Cardiac muscle cell (in vitro differentiated cells and primary cell): ENCODE measurements around the gene ADAMTS10. TPM values are rescaled to one million over a fixed set of nuclear protein-coding genes. Genes with fewer than 3 reads are reported as not detected.
A peak's percentile ranks its signal among the peaks of the same experiment; 100 is the strongest.

Experiments used
- DNase-seq, 2 donors: peaks; one replicate each; pipeline versions ENCODE4 v3.0.0 to v3.0.0-alpha.2; 2010 to 2017; ENCODE audit warnings: low read depth in 1 of 2, low spot score in 1 of 2
- H3K27ac ChIP-seq: fragments of 200-600 bp; sonication (generic); 2 replicates; pipeline ENCODE4 v1.5.1; 2016
- H3K27me3 ChIP-seq: fragments of 200-600 bp; sonication (generic); 2 replicates; pipeline ENCODE4 v1.6.0; 2016; ENCODE audit warnings: control low read depth
- H3K36me3 ChIP-seq: fragments of 200-600 bp; sonication (generic); 2 replicates; pipeline ENCODE4 v1.5.1; 2016; ENCODE audit warnings: control low read depth
- H3K4me1 ChIP-seq: fragments of 200-600 bp; sonication (generic); 2 replicates; pipeline ENCODE4 v1.8.1; 2017; ENCODE audit warnings: low read depth, mild to moderate bottlenecking, mixed run types
- H3K4me3 ChIP-seq: fragments of 200-600 bp; sonication (generic); 2 replicates; pipeline ENCODE4 v1.5.1; 2016; ENCODE audit warnings: mild to moderate bottlenecking
- H3K9me3 ChIP-seq: fragments of 200-600 bp; sonication (generic); 2 replicates; pipeline ENCODE4 v1.5.1; 2017; ENCODE audit warnings: low read depth, mild to moderate bottlenecking, control low read depth
- CTCF ChIP-seq: IDR thresholded peaks from 2 replicates; pipeline ENCODE4 v1.5.1; 2012; ENCODE audit warnings: low read depth, mild to moderate bottlenecking, low read length
- polyA plus RNA-seq: library from polyadenylated mRNA; unstranded; fragments of >200 nt; fragmentation: Nextera tagmentation; extraction: Ambion mirVana; gene quantifications from 2 replicates; pipeline ENCODE4 v1.2.1, GENCODE V29; 2016
- total RNA-seq: library from RNA; depleted of rRNA; stranded (reverse); fragments of >200 nt; gene quantifications from 2 replicates; pipeline ENCODE4 v1.2.3, GENCODE V29; 2016

ADAMTS10 gene
- total and polyA plus RNA-seq, 2 experiments from 2014 or later = 27.7 to 93.9 TPM

DNA sequence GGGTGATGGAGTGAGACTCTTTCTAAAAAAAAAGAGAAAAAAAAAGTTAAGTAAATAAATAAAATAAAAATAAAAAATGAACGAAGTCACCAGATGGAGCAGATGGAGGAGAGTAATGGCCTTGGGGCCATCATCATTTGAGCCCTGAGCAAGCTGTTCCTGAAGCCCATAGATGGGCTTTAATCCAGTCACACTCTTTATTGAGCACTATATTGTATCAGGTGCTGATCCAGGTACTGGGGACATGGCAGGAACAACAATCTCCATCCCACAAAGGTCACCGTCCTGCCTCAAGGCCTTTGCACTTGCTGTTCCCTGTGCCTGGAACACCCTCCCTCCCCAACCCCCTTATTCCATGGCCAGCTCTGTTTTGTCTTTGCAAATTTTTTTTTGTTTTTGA is 3.9 kb upstream of the ADAMTS10 start:
- H3K4me3 ChIP-seq = no peak overlapping the region
- no peak for TF ChIP-seq CTCF
- H3K9me3 ChIP-seq = no peaks in the 10 kb centered on the region
- no peaks in the 10 kb centered on the region for H3K36me3 ChIP-seq
- no peak for DNase-seq
- H3K27me3 ChIP-seq = no peaks in the 10 kb centered on the region
- no peak overlapping the region for H3K27ac ChIP-seq
- H3K4me1 ChIP-seq = no peaks in the 10 kb centered on the region

DNA sequence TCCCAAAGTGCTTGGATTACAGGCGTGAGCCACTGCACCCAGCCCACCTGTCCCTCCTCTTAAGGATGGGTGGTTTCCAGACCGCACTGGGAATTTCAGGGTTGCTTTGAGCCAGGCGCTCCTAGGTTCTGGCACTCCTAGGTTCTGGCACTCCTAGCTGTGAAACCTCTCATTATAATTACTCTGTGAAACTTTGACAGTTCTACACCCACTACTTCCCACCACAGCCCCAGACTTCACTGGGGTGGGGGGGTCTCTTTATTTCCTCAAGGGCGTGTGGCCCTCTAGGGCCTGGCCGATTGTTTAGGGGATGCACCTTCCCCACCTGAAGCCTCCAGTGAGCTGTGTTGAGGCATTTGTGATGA is 2.3 kb upstream of the ADAMTS10 start:
- Histone ChIP-seq H3K27ac (no peak overlapping the region), H3K9me3 (no peaks in the 10 kb centered on the region), H3K36me3 (no peaks in the 10 kb centered on the region), H3K4me1 (no peaks in the 10 kb centered on the region), H3K4me3 (no peak overlapping the region), H3K27me3 (no peaks in the 10 kb centered on the region)
- no peak for TF ChIP-seq CTCF
- no peak for DNase-seq

DNA sequence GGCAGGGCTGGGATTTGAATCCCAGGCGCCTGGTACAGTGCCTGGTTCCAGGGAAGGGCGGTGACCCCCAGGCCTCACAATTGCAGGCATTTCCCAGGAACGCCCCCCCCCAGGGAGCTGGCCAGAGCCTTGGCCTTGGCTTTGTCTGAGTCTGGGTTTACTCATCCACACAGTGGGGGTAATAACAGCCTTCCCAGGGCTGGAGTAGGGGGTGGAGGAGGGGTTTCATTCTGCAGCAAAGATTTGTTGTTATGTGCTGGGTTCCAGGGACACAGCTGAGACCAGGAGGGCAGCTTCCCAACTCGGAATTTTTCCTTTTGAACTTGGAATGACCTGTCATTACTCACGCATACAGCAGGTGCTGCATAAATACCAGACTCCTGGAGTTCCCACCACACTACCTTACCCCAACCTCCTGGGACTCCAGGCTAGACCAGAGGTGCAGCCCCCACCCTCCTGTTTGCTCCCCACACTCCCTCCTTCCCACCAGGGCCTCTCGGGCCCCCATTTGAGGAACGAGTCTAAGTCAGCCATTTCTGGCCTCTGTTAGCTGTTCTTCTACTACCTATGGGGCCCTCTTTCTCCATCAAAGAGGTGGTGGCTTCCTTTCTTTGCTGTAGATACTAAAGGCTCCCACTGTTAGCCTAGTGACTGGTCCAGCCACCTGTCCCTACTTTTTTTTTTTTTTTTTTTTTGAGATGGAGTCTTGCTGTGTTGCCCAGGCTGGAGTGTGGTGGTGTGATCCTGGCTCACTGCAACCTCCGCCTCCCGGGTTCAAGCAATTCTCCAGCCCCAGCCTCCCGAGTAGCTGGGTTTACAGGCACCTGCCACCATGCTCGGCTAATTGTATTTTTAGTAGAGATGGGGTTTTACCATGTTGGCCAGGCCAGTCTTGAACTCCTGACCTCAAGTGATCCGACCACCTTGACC is 1.6 kb upstream of the ADAMTS10 start:
- no peaks in the 10 kb centered on the region for H3K9me3 ChIP-seq
- no peak for TF ChIP-seq CTCF
- peak in 1 of 2 donors; percentile 78 for DNase-seq
- no peak overlapping the region for H3K4me3 ChIP-seq
- no peaks in the 10 kb centered on the region for H3K27me3 ChIP-seq
- H3K36me3 ChIP-seq = no peaks in the 10 kb centered on the region
- no peaks in the 10 kb centered on the region for H3K4me1 ChIP-seq
- no peak overlapping the region for H3K27ac ChIP-seq

DNA sequence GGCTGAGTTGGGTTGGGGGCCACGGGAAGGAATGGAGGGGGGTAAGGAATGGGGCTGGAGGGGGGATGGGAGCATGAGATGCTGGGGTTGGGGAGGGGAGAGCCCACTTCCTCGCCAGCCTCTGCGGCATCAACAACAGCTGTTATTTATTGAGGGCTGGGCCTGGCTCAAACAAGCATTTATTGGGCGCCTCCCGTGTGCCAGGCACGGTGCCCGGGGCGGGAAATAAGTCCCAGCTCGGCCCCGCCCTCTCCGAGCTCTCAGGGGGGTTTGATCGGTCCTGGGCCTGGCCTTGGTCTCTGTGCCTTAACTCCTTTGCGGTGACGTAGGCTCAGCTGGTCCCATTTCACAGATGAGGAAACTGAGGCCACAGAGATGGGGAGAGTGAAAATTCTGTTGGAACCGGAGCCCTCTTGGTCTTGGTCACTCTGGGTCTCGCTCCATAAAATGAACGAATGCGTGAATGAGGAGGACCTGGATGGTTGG is 919 bp upstream of the ADAMTS10 start:
- TF ChIP-seq CTCF = no peak
- Histone ChIP-seq H3K9me3 (no peaks in the 10 kb centered on the region), H3K27ac (no peak overlapping the region), H3K4me1 (no peaks in the 10 kb centered on the region), H3K36me3 (no peaks in the 10 kb centered on the region), H3K4me3 (no peak overlapping the region), H3K27me3 (no peaks in the 10 kb centered on the region)
- DNase-seq = peak in 1 of 2 donors; percentile 32

GRCh38 chr19:8610936-8611300 is 403 bp upstream of the ADAMTS10 start:
- H3K9me3 ChIP-seq = no peaks in the 10 kb centered on the region
- no peak overlapping the region for H3K27ac ChIP-seq
- H3K4me3 ChIP-seq = peak overlapping the region; percentile 49
- no peak for DNase-seq
- H3K36me3 ChIP-seq = no peaks in the 10 kb centered on the region
- H3K4me1 ChIP-seq = no peaks in the 10 kb centered on the region
- no peak for TF ChIP-seq CTCF
- H3K27me3 ChIP-seq = no peaks in the 10 kb centered on the region
